ENCODE data around the gene CDH4.

Gene CDH4

DNA sequence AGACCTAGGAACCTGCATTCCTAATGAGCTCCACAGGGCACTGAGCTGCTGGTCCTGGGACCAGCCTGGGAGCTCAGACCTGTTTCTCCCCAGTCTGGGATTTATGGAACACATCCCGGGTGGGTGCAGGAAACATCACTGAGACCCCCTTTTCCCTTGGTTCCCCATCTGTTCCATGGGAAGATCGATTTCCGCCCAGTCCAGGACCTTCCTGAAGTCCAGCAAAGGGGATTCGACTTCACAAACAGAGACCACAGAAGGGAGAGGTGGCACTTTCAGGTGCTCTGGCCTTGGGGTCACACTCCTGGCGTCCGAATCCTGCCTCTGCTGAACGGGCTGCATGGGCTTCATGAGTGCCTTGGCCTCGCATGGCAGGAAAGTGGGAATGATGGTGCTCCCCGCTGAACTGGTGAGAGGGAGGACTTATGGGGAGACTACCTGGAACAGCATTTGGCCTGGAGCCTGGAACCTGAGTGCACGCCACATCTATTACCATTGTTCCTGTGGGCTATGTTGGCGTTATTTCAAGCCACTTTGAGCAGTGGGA, 517.3 kb downstream of the CDH4 start:
- DNase-seq (ENCODE audit: low read depth, low spot score): no peak
- H3K4me3 ChIP-seq (ENCODE audit: low read depth, low read length): no peak overlapping the region
- TF ChIP-seq, protein P1, sequence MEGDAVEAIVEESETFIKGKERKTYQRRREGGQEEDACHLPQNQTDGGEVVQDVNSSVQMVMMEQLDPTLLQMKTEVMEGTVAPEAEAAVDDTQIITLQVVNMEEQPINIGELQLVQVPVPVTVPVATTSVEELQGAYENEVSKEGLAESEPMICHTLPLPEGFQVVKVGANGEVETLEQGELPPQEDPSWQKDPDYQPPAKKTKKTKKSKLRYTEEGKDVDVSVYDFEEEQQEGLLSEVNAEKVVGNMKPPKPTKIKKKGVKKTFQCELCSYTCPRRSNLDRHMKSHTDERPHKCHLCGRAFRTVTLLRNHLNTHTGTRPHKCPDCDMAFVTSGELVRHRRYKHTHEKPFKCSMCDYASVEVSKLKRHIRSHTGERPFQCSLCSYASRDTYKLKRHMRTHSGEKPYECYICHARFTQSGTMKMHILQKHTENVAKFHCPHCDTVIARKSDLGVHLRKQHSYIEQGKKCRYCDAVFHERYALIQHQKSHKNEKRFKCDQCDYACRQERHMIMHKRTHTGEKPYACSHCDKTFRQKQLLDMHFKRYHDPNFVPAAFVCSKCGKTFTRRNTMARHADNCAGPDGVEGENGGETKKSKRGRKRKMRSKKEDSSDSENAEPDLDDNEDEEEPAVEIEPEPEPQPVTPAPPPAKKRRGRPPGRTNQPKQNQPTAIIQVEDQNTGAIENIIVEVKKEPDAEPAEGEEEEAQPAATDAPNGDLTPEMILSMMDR (IDR thresholded peaks at IDR 0.05; ENCODE audit: low read depth, low read length): no peak
- in situ Hi-C loops (cut with HindIII; ENCODE audit: low sequenced_read_pairs): no loop called here

DNA sequence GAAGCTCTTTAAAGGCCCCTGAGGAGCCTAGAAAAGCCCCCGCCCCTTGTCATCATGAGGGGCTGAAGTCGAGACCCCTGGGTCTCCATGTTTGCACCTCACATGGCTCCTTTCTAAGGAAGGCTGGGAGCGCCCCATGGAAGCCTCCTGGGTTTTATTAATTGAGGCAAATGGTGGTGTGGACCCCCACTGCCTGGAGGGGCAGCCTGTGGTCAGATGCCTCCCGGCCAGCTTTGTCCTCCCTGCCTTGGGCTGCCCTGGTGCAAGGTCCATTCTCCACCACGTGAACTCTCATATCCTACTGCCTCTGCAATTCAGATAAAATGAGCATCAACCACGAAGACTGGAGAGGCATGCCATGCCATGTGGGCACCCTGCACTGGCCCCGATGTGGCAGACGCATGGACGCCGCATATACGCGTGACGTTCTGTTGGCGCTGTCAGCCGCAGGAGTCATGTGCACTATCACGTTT, 518.1 kb downstream of the CDH4 start:
- DNase-seq (ENCODE audit: low read depth, low spot score): no peak
- no peak overlapping the region for H3K4me3 ChIP-seq (ENCODE audit: low read depth, low read length)
- TF ChIP-seq, protein P1 (IDR thresholded peaks at IDR 0.05; ENCODE audit: low read depth, low read length): no peak
- in situ Hi-C loops (cut with HindIII; ENCODE audit: low sequenced_read_pairs): no loop called here

DNA sequence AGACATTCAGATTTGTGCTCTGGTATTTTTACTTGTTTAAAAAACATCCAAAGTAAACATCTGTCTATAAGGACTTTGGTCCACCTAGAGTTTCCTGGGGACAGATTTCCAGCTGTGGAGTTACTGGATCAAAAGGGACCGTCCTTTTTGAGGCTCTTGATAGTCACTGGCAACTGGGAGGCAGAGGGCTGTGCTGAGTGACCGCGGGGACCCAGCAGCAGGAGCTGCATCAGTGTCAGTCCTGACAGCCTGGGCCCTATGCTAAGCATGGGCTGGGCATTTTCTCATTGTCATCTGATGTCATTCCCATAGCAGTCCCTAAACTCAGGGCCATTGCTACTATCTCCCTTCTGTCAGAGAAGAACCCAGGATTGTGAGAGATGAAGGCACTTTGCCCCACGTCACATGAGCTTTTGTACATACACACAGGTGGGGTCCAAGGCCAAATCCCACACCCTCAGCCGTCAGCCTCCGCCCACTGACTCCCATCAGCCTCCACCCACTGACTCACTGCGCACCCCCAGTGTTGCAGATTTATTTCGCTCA, 519.8 kb downstream of the CDH4 start:
- TF ChIP-seq, protein P1 (IDR thresholded peaks at IDR 0.05; ENCODE audit: low read depth, low read length): no peak
- in situ Hi-C loops (cut with HindIII; ENCODE audit: low sequenced_read_pairs): no loop called here
- no peak overlapping the region for H3K4me3 ChIP-seq (ENCODE audit: low read depth, low read length)
- no peak for DNase-seq (ENCODE audit: low read depth, low spot score)

DNA sequence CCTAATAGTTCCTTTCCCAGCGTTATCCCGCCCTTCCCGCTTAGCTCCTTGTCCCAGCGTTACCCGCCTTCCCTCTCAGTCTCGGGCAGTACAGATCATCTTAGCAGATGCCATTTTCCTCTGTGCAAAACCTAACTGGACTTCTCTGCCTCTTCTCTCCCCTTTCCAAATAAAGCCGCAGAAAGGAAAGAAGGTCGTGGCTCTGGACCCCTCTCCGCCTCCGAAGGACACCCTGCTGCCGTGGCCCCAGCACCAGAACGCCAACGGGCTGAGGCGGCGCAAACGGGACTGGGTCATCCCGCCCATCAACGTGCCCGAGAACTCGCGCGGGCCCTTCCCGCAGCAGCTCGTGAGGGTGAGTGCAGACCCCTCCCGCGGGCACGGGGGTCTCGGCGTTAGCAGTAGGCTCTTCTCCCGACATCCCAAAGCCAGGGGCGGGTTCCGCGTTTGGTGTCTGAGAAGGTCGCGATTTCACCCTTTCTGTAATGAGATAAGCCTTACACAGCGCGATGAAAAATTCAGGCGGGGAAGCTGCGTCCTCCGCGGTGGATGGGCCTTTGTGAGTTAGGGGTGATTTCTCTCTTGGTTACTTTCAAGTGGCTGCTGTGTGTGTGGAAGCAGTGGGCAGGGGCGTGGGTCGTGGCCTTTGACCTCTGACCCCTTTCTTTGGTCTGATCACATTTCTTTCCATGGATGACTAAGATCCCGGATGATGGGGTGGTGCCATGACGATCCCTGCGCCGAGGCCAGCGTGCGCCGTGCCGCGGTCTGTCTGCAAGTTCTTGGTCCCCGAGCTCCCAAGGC, 521.0 kb downstream of the CDH4 start:
- in situ Hi-C loops (cut with HindIII; ENCODE audit: low sequenced_read_pairs): no loop called here
- H3K4me3 ChIP-seq (ENCODE audit: low read depth, low read length): no peak overlapping the region
- TF ChIP-seq, protein P1 (IDR thresholded peaks at IDR 0.05; ENCODE audit: low read depth, low read length): no peak
- no peak for DNase-seq (ENCODE audit: low read depth, low spot score)

DNA sequence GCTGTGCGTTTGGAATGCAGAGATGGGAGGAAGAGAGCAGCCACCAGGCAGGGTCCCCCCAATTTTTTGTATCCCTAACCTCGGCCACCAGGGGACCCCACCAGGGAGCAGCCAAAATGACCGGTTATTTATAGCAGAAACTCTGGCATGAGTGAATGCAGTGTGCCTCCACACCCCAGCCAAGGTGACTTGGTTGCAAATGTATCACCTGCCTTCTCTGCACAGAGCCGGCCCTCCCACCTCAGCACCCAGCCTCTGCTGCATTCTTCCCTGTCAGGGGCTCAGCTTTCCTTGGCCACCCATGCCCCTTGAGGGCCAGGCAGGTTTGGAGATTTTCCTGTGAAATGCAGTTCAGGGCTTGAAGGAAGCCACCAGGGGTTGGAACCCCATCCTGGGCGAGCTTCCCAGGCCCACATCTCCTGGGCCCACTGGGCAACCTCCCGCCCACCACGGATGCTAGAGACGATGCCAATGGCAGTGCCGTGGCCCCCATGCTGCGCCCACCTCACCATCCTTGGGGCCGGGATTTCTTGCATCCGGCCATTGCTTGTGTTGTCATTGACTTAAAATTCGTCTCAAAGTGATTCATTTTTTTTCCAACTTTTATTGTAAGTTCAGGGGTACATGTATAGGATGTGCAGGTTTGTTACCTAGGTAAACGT, 522.0 kb downstream of the CDH4 start:
- in situ Hi-C loops (cut with HindIII; ENCODE audit: low sequenced_read_pairs): no loop called here
- no peak overlapping the region for H3K4me3 ChIP-seq (ENCODE audit: low read depth, low read length)
- TF ChIP-seq, protein P1 (IDR thresholded peaks at IDR 0.05; ENCODE audit: low read depth, low read length): no peak
- DNase-seq (ENCODE audit: low read depth, low spot score): no peak

DNA sequence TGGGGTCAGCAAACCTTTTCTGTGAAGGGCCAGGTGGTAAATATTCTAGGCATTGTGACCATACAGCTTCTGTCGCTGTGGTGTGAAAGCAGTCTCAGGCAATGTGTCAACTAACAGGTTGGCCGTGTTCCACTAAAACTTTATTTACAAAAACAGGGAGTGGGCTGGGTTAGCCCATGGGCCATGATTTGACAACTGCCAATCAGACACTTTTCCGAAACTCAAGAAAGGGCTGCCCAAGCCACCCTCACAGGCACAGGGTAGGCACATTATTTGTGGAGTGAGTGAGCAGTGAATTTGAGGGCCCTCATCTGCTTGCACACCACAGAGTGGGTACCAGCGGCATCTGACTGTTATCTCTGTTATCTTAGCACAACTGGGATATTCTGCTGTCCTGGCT, 523.4 kb downstream of the CDH4 start:
- in situ Hi-C loops (cut with HindIII; ENCODE audit: low sequenced_read_pairs): no loop called here
- DNase-seq (ENCODE audit: low read depth, low spot score): no peak
- no peak overlapping the region for H3K4me3 ChIP-seq (ENCODE audit: low read depth, low read length)
- TF ChIP-seq, protein P1 (IDR thresholded peaks at IDR 0.05; ENCODE audit: low read depth, low read length): no peak

Data from astrocyte of the spinal cord (primary cell).